HepG2 (cell line): ENCODE results near the gene YWHAQ. TPM values are rescaled to one million over a fixed set of nuclear protein-coding genes. Genes with fewer than 3 reads are reported as not detected.

Experiments used
- FOXK1 ChIP-seq: sonication (generic); formaldehyde crosslinking; IDR thresholded peaks from 2 replicates; pipeline ENCODE4 v1.4.0; 2020; ENCODE audit warnings: low read depth, missing genetic modification reagents, borderline replicate concordance
- FOXK2 ChIP-seq: fragments of 450-650 bp; IDR thresholded peaks from 2 replicates; pipeline ENCODE4 v1.6.1; 2016
- HNF1A ChIP-seq, 2 experiments: sonication (generic) in 1 of 2; formaldehyde crosslinking in 1 of 2; IDR thresholded peaks; 2 replicates each; pipeline versions ENCODE4 v1.4.0 to v1.6.1; 2016 to 2020; ENCODE audit warnings: borderline replicate concordance in 1 of 2, low read depth in 1 of 2, mild to moderate bottlenecking in 1 of 2, missing genetic modification reagents in 1 of 2
- HOXA7 ChIP-seq: sonication (generic); formaldehyde crosslinking; IDR thresholded peaks from 2 replicates; pipeline ENCODE4 v1.8.1; 2022; ENCODE audit warnings: mild to moderate bottlenecking, missing genetic modification reagents, moderate library complexity
- IKZF5 ChIP-seq: IDR thresholded peaks from 2 replicates; pipeline ENCODE4 v1.6.1; 2018; ENCODE audit warnings: missing genetic modification reagents, mild to moderate bottlenecking, missing compliant biosample characterization
- MAFG ChIP-seq: sonication (generic); formaldehyde crosslinking; IDR thresholded peaks from 2 replicates; pipeline ENCODE4 v1.5.1; 2020; ENCODE audit warnings: mild to moderate bottlenecking, missing genetic modification reagents
- ZBTB26 ChIP-seq: IDR thresholded peaks from 2 replicates; pipeline ENCODE4 v1.6.1; 2016; ENCODE audit warnings: missing compliant biosample characterization, missing genetic modification reagents, borderline replicate concordance
- ZNF205 ChIP-seq: IDR thresholded peaks from 2 replicates; pipeline ENCODE4 v1.6.1; 2018; ENCODE audit warnings: missing biosample characterization, missing genetic modification reagents
- ZNF251 ChIP-seq: sonication (generic); formaldehyde crosslinking; IDR thresholded peaks from 2 replicates; pipeline ENCODE4 v1.9.0; 2021; ENCODE audit warnings: mild to moderate bottlenecking, missing genetic modification reagents
- ZNF281 ChIP-seq: sonication (generic); formaldehyde crosslinking; IDR thresholded peaks from 2 replicates; pipeline ENCODE4 v1.4.0; 2020; ENCODE audit warnings: missing genetic modification reagents, borderline replicate concordance
- ZNF431 ChIP-seq: sonication (generic); formaldehyde crosslinking; IDR thresholded peaks from 2 replicates; pipeline ENCODE4 v1.9.0; 2022; ENCODE audit warnings: missing genetic modification reagents, low read depth, mild to moderate bottlenecking, borderline replicate concordance
- ZNF570 ChIP-seq: sonication (generic); formaldehyde crosslinking; IDR thresholded peaks from 2 replicates; pipeline ENCODE4 v1.4.0; 2020; ENCODE audit warnings: mild to moderate bottlenecking, missing genetic modification reagents, borderline replicate concordance
- ZNF598 ChIP-seq: sonication (generic); formaldehyde crosslinking; IDR thresholded peaks from 2 replicates; pipeline ENCODE4 v1.5.1; 2020; ENCODE audit warnings: mild to moderate bottlenecking, missing genetic modification reagents, borderline replicate concordance
- ZNF687 ChIP-seq: sonication (generic); formaldehyde crosslinking; IDR thresholded peaks from 2 replicates; pipeline ENCODE4 v1.5.1; 2020; ENCODE audit warnings: mild to moderate bottlenecking, missing genetic modification reagents, moderate library complexity
- ZNF782 ChIP-seq: sonication (generic); formaldehyde crosslinking; IDR thresholded peaks from 2 replicates; pipeline ENCODE4 v1.4.0; 2020; ENCODE audit warnings: missing genetic modification reagents, mild to moderate bottlenecking, borderline replicate concordance
- polyA plus RNA-seq, 8 experiments: library from polyadenylated mRNA; depleted of rRNA in 3 of 8; stranded (reverse) in 7 of 8; unstranded in 1 of 8; fragments of >200 nt; fragmentation: Illumina TruSeq in 4 of 8; extraction: Trizol in 4 of 8; gene quantifications; 2 replicates each; pipeline versions ENCODE4 v1.2.1 to v1.2.3, GENCODE V29; 2011 to 2016; ENCODE audit warnings: low read depth in 4 of 8, missing spikeins in 1 of 8, mixed read lengths in 1 of 8; ENCODE audit not compliant: insufficient read depth in 1 of 8
- total RNA-seq, 5 experiments: library from RNA; depleted of rRNA; stranded (reverse); fragments of >200 nt; fragmentation: Illumina TruSeq; extraction: Trizol; gene quantifications; 2 replicates each; pipeline ENCODE4 v1.2.3, GENCODE V29; 2016; ENCODE audit warnings: low read depth in 1 of 5

The YWHAQ gene
- total and polyA plus RNA-seq, 2 of the 13 experiments (the other 11 are each of a cell fraction or from before 2014, with no cell fraction given), result 160 to 304 TPM

GRCh38 chr2:9657083-9657482 lies 26.3 kb upstream of the YWHAQ start (continued):
- TF ChIP-seq ZNF687 (CRISPR knock-in tag) (no peak), HOXA7 (CRISPR knock-in tag) (no peak), ZNF431 (CRISPR knock-in tag) (no peak), MAFG (no peak), ZNF205 (CRISPR knock-in tag) (peak; percentile 51; the same call in 1 of the 2 replicates), ZNF570 (CRISPR knock-in tag) (no peak), ZNF251 (CRISPR knock-in tag) (no peak), ZNF782 (peak; percentile 77; the same call in 1 of the 2 replicates), HNF1A (IDR thresholded peaks at IDR 0.05; ENCODE audit: low read depth) (no peak), HNF1A (CRISPR knock-in tag; IDR thresholded peaks at IDR 0.05; ENCODE audit: borderline replicate concordance) (peak; percentile 52; the same call in 1 of the 2 replicates), ZBTB26 (CRISPR knock-in tag) (0 out of 2 replicates have a peak, but pooled peaks have one; percentile 45), IKZF5 (CRISPR knock-in tag) (peak; percentile 87; the same call in 1 of the 2 replicates), FOXK2 (no peak), ZNF598 (CRISPR knock-in tag) (no peak), FOXK1 (CRISPR knock-in tag) (peak; percentile 93), ZNF281 (CRISPR knock-in tag) (peak; percentile 38; the same call in 1 of the 2 replicates)
